Panc1 (cell line): ENCODE results near the gene RANBP17. TPM values are rescaled to one million over a fixed set of nuclear protein-coding genes. Genes with fewer than 3 reads are reported as not detected.
"Not testable (repeated sequence)": the region's sequence is repeated elsewhere in the genome, so short reads cannot be mapped to it uniquely, and the experiment has no call there.

Source experiments
- ATAC-seq: fragments of 200-7000 bp; cut with Tn5 transposase; 2 replicates; pipeline ENCODE4 v1.9.1; 2020; ENCODE audit warnings: mild to moderate bottlenecking, moderate library complexity
- BruUV-seq: library from RNA; stranded (reverse); fragments of 400-500 nt; replicated peaks from 2 replicates; lab custom pipeline; 2021; lab: Mats Ljungman, UMichigan
- CTCF ChIA-PET: fragments of 300-600 bp; sonication (Branson Sonifier 250); formaldehyde crosslinking; loops from one replicate; lab custom pipeline; 2022; ENCODE audit warnings: antibody characterized with exemption; lab: Charles Lee
- POLR2A ChIA-PET: fragments of 300-600 bp; sonication (Branson Sonifier 250); formaldehyde crosslinking; loops from one replicate; lab custom pipeline; 2022; ENCODE audit warnings: antibody characterized with exemption; lab: Charles Lee
- DNase-seq: peaks from one replicate; pipeline ENCODE4 v3.0.0-alpha.2; 2010; ENCODE audit warnings: low read depth, low spot score
- H3K27ac ChIP-seq: 2 replicates; pipeline ENCODE4 v1.5.1; 2011; ENCODE audit warnings: mild to moderate bottlenecking, low read length, inconsistent platforms
- H3K27me3 ChIP-seq: fragments of 200-500 bp; sonication (Bioruptor generic); 2 replicates; pipeline ENCODE4 v1.6.0; 2014; ENCODE audit warnings: low read length, inconsistent platforms; ENCODE audit not compliant: control insufficient read depth, insufficient read depth
- H3K36me3 ChIP-seq: fragments of 200-500 bp; sonication (Bioruptor generic); 2 replicates; pipeline ENCODE4 v1.5.1; 2014; ENCODE audit warnings: inconsistent platforms, mild to moderate bottlenecking, low read length, moderate library complexity; ENCODE audit not compliant: control insufficient read depth, insufficient read depth
- H3K4me1 ChIP-seq: 2 replicates; pipeline ENCODE4 v1.5.1; 2011; ENCODE audit warnings: inconsistent platforms, mild to moderate bottlenecking, low read length, moderate library complexity; ENCODE audit not compliant: control insufficient read depth, insufficient read depth
- H3K4me3 ChIP-seq, 2 experiments: 2 replicates each; pipeline ENCODE4 v1.5.1; 2011 to 2012; ENCODE audit warnings: low read depth in 2 of 2, low read length in 2 of 2, mild to moderate bottlenecking in 2 of 2, inconsistent platforms in 1 of 2, moderate library complexity in 1 of 2
- H3K9me3 ChIP-seq: fragments of 200-500 bp; sonication (Bioruptor generic); 2 replicates; pipeline ENCODE4 v1.5.1; 2014; ENCODE audit warnings: low read depth, mild to moderate bottlenecking, inconsistent platforms, low read length, moderate library complexity; ENCODE audit not compliant: control insufficient read depth, insufficient read depth
- CTCF ChIP-seq: fragments of 450-650 bp; IDR thresholded peaks from 2 replicates; pipeline ENCODE4 v1.5.1; 2017; ENCODE audit warnings: mild to moderate bottlenecking
- POLR2AphosphoS5 ChIP-seq: IDR thresholded peaks from 2 replicates; pipeline ENCODE4 v1.6.1; 2012; ENCODE audit warnings: mild to moderate bottlenecking, low read depth, low read length, moderate library complexity
- REST ChIP-seq, 2 experiments: IDR thresholded peaks; 2 replicates each; pipeline ENCODE4 v1.6.1; 2011 to 2012; ENCODE audit warnings: low read depth in 2 of 2, control low read depth in 1 of 2, low read length in 1 of 2, mild to moderate bottlenecking in 1 of 2, moderate library complexity in 1 of 2; ENCODE audit not compliant: insufficient read depth in 1 of 2
- SIN3A ChIP-seq: IDR thresholded peaks from 2 replicates; pipeline ENCODE4 v1.6.1; 2012; ENCODE audit warnings: low read depth, mild to moderate bottlenecking, low read length, moderate library complexity, borderline replicate concordance; ENCODE audit not compliant: insufficient read depth
- TCF7L2 ChIP-seq: IDR thresholded peaks from 2 replicates; pipeline ENCODE4 v1.6.1; 2011; ENCODE audit warnings: mild to moderate bottlenecking, low read depth, low read length, inconsistent platforms
- in situ Hi-C: cut with HindIII; loops from 2 replicates; pipeline ENCODE4 v1.10.0; 2016; ENCODE audit warnings: low sequenced_read_pairs, low pct_unique_long_range_greater_than_20kb
- intact Hi-C: fragments of 100-400 bp; cut with micrococcal nuclease; formaldehyde crosslinking; loops from one replicate; pipeline ENCODE4 v1.10.0; 2022; ENCODE audit not compliant: unreplicated experiment
- total RNA-seq: library from RNA; stranded (reverse); gene quantifications from one replicate; pipeline ENCODE4 v1.2.1, GENCODE V29; 2021; ENCODE audit not compliant: unreplicated experiment

RANBP17 gene
- total RNA-seq, 1 experiment from 2014 or later: not detected

DNA sequence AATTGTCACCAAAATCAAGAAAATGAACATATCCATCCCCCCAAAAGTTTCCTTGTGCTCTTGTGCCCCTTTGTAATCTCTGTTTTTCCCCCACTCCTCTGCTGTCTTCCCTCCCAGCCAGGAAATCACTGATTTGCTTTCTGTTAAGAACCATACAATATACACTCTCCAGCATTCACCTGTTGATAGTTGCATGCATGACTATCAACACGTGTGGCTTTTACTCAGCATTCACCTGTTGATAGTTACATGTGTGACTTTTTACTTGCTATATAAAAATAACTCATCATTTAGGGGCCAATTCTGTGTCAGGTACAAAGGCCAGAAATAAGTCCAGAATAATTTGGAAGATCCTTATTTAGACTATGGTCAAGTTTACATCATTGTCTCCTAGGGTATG lies 6.0 kb downstream of the RANBP17 start:
- no peak for TF ChIP-seq CTCF
- no peak for TF ChIP-seq REST (IDR thresholded peaks at IDR 0.05; ENCODE audit: insufficient read depth in 1 of 2, low read depth in 2 of 2, low read length in 1 of 2)
- H3K4me1 ChIP-seq: no peaks in the 10 kb centered on the region
- H3K27me3 ChIP-seq: no peaks in the 10 kb centered on the region
- ChIA-PET CTCF (no interaction called here), POLR2A (no interaction called here)
- in situ Hi-C loops: no loop called here
- intact Hi-C loops: no loop called here
- H3K36me3 ChIP-seq: no peaks in the 10 kb centered on the region
- ATAC-seq: no peak
- H3K27ac ChIP-seq: no peak overlapping the region
- H3K4me3 ChIP-seq: no peak overlapping the region
- BruUV-seq: no TSS peak
- no peaks in the 10 kb centered on the region for H3K9me3 ChIP-seq
- DNase-seq: no peak

DNA sequence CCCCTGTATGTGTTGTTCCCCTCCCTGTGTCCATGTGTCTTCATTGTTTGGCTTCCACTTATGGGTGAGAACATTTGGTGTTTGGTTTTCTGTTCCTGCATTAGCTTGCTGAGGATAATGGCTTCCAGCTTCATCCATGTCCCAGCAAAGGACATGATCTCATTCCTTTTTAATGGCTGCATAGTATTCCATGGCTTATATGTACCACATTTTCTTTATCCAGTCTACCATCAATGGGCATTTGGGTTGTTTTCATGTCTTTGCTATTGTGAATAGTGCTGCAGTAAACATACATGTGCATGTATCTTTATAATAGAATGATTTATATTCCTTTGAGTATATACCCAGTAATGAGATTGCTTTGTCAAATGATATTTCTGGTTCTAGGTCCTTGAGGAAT lies 8.6 kb downstream of the RANBP17 start:
- H3K9me3 ChIP-seq, H3K36me3 ChIP-seq, ATAC-seq, intact Hi-C loops, POLR2A ChIA-PET, in situ Hi-C loops, BruUV-seq, H3K4me1 ChIP-seq, H3K4me3 ChIP-seq, H3K27me3 ChIP-seq, CTCF ChIA-PET, DNase-seq, H3K27ac ChIP-seq: not testable (repeated sequence)

DNA sequence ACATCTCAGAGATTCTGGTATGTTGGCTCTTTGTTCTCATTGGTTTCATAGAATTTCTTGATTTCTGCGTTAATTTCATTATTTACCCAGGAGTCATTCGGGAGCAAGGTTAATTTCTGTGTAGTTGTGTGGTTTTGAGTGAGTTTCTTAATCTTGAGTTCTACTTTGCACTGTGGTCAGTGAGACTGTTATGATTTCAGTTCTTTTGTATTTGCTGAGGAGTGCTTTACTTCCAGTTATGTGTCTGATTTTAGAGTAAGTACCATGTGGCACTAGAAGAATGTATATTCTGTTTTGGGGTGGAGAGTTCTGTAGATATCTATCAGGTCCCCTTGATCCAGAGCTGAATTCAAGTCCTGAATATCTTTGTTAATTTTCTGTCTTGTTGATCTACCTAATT lies 12.2 kb downstream of the RANBP17 start:
- Histone ChIP-seq H3K36me3 (no peaks in the 10 kb centered on the region), H3K4me1 (no peaks in the 10 kb centered on the region), H3K27ac (no peak overlapping the region), H3K27me3 (no peaks in the 10 kb centered on the region), H3K9me3 (no peaks in the 10 kb centered on the region), H3K4me3 (no peak overlapping the region)
- ATAC-seq (no peak), DNase-seq (no peak)
- intact Hi-C loops (no loop called here), in situ Hi-C loops (no loop called here)
- ChIA-PET POLR2A (no interaction called here), CTCF (no interaction called here)
- TF ChIP-seq CTCF (no peak), REST (IDR thresholded peaks at IDR 0.05; ENCODE audit: insufficient read depth in 1 of 2, low read depth in 2 of 2, low read length in 1 of 2) (no peak), TCF7L2 (no peak), POLR2AphosphoS5 (no peak), SIN3A (no peak)
- BruUV-seq: no TSS peak
